Fibroblast of peridontal ligament (primary cell): ENCODE results near the gene SART3.
A peak's percentile ranks its signal among the peaks of the same experiment; 100 is the strongest.
"Not testable (repeated sequence)": the region's sequence is repeated elsewhere in the genome, so short reads cannot be mapped to it uniquely, and the experiment has no call there.

Experiments used
- DNase-seq: peaks from one replicate; pipeline ENCODE4 v3.0.0-alpha.2; 2010; ENCODE audit errors: extremely low read depth

SART3 gene

DNA sequence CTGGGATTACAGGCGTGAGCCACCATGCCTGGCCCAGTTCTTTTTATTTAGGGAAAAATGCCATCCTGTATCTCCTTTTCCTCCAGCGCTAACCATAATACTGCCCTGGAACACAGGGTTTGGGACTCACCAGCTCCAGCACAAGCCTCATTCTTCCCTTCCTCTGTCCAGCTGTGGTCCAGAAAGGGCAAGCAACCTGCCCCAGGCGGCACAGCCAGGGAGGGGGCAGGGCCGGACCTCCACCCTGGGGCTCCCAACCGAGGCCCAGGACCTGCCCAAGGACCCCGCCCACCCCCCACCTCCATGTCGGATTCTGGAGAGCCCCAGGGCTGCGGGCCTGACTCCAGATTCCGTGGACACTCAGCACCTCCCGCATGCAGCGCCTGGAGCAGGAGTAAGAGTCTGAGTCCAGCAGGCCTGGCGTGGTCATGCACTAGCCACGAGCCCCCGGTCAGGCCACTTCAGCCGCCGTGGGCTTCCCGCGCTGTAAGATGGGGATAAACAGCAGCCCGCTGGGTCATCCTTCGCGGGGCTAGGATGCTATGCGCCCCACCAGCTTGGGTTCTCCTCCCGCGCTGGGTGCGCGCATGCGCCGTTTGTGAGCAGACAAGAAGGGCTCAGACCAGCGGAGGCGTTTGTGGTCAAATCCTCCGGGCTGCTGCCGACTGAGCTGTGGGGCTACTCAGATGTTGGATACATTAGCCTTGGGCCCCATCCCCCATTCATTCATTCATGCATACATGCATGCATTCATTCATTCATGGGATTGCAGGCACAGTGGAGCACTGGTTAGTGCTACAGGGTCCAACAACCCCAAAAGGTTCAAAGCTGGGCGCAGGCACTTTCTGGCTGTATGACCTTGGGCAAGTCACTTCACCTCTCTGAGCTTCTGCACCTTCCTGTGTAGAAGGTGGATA lies 20.6 kb upstream of the SART3 start:
- no peak for DNase-seq

GRCh38 chr12:108580531-108580930 lies 19.6 kb upstream of the SART3 start:
- no peak for DNase-seq

DNA sequence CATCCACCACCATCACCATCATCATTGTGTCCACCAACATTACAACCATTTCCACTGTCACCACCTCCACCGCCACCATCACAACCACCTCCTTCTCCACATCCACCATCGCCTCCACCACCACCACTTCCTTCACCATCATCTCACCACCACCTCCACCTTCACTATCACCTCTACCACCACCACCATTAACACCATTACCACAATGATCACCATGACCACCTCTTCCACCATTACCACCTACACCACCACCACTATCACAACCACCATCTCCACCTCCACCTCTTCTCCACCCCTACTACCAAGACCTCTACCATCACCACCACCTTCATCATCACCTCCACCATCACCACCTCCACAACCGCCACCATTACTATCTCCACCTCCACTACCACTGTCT lies 17.8 kb upstream of the SART3 start:
- no peak for DNase-seq

DNA sequence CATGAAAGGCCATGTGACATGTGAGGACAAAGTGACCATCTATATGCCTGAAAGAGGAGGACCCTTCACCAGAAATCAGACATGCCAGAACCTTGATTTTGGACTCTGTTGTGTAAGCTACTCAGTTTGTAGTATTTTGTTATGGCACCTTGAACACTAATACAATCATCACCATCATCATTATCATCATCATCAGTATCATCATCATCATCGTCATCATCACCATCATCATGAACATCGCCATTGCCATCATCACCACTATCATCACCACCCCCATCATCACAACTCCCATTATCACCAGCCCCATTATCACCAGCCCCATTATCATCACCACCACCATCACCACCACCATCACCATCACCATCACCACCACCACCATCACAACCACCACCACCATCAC lies 17.3 kb upstream of the SART3 start:
- DNase-seq = no peak

DNA sequence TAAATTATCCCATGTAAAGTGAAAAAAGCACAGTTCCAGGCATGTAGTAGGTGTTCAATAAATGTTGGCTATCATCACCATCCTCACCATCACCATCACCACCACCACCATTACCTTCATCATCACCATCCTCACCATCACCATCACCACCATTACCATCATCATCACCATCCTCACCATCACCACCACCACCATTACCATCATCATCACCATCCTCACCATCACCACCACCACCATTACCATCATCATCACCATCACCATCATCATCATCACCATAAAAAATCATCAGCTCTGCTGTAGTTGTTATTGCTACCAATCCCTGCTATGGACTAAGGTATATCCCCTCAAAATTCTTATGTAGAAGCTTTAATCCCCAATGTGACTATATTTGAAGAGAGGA lies 16.5 kb upstream of the SART3 start:
- no peak for DNase-seq

GRCh38 chr12:108576660-108577234 lies 15.8 kb upstream of the SART3 start:
- no peak for DNase-seq

DNA sequence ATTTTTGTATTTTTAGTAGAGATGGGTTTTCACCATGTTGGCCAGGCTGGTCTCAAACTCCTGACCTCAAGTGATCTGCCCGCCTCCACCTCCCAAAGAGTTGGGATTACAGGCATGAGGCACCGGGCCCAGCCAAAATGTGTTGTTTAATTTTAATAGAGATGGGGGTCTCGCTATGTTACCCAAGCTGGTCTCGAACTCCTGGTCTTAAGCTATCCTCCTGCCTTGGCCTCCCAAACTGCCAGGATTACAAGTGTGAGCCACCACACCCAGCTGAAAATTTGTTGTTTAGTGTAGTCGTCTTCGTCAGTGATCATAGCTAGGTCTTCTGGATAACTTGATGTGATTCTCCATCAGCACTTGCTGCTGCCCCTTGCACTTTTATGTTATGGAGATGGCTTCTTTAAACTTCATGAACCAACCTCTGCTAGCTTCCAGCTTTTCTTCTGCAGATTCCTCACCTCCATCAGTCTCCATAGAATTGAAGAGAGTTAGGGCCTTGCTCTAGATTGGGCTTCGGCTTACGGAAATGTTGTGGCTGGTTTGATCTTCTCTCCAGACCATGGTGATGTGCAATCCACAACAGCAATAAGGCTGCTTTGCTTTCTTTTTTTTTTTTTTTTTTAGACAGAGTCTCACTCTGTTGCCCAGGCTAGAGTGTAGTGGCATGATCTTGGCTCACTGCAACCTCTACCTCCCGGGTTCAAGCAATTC lies 14.4 kb upstream of the SART3 start:
- DNase-seq = peak; percentile 50

GRCh38 chr12:108574276-108574675 lies 13.3 kb upstream of the SART3 start:
- not testable (repeated sequence) for DNase-seq

GRCh38 chr12:108573317-108573716 lies 12.3 kb upstream of the SART3 start:
- no peak for DNase-seq

- no peak for DNase-seq
Measured at GRCh38 chr12:108572166-108572790, 11.3 kb upstream of the SART3 start.

- DNase-seq = no peak
Measured at GRCh38 chr12:108571609-108572165, 10.7 kb upstream of the SART3 start.

DNA sequence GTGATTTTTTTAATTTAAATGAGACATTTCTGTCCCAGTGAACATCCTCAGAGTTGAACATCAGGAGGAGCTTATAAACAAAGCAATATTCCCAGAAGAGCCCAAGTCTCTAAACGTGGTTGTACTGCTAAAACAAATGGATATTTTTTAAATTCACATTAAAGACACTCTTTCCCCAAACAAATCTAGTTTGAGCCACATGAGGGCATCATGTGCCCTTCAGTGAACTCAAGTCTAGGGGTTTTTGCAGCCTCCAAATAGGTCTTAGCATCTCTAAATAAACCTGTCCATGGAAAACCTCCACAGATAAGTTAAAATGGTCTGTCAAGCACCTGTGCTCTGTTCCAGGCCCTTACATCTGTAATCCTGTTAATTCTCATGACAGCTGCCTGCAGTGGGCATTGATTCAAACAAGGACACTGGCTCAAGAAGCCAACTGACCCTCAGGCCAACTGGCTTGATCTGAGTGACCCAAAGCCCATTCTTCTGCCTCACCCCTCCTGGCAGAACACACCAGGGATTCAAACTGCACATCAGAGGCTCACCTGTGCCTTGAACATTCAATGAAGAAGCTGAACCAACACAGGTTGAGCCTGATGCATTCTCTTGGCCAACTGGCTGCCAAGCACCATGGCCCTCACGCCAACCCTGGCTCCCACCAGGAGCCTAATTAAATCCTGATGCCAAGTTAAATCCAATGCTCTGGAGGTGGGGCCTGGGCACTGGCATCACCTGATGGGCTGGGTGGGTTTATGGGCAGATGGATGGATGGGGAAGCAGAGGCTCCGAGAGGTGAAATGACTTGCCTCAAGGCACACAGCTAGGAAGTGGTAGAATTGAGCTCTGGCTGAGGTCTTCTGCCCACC lies 10.0 kb upstream of the SART3 start:
- DNase-seq = peak; percentile 85

DNA sequence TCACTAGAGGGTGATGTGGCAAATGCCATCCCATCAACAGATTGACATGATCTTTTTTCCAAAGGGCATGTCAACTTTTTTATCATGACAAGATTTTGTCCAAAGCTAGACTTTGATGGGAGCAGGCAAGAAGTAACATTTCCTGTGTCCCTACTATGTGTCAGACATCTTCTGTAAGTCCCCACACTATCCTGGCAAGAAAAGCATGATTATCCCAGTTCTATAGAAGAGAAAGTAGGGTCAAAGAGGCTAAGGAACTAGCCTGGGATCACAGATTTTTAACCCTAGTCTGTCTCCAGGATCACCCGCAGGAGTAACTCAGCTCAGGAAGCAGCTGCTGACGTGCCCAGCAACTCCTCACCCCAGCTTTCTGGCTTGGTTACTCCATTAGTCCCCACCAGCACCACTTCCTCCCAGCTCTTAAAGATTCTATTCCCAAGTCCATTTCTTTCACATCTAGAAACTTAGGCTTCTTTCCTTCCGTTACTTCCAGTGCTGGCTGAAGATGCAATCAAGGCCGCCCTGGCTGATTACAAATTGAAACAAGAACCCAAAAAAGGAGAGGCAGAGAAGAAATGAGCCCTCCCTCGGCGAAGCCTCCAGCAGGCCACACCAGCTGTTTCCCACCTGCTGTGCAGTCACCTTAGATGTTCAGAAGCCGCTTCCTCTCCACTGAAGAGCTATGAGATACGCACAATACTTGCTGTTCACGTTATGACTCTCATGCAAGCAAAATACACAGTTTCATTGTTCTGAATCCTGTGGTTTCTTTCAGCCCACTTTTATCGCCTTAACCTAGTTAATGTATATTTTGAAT lies 7.6 kb upstream of the SART3 start:
- DNase-seq = no peak

- no peak for DNase-seq
Measured at GRCh38 chr12:108567406-108568337, 6.7 kb upstream of the SART3 start.

DNA sequence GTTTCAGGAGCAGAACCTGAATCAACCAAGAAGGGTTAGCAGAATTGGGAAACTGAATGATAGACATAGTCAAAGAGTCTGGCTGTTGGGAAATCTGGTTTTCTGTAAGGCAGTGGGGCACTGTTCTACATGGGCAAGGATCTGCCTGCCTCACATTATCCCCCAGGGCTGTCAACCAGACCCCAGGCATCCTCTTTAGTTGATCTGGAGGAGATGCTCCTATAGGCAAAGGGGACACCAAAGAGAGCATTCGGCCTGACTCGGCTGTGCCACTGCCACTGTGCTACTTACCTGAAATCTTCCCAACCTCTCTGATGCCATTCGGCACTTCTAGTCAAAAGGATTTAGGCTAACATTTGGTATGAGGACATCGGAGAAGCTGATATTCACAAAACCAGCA lies 5.5 kb upstream of the SART3 start:
- no peak for DNase-seq

DNA sequence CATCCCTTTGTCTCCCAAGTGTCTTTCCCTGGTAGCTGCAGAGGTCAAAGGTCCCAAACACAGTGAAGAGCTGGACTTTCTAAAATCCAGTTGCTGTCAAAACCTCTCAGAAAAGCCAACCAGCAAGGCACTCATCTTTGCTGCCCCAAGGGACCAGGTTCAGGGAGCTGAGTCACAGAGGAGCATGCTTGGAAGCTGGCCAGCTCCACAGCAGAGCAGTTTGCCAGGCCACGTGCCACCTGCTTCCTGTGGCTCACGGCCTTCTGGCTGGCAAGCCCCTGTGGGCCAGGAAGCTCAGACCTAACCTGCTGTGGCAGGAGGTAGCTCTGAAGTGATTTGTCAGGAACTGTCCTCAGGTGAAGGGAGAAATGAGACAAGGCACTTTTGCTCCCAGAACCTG lies 5.0 kb upstream of the SART3 start:
- peak; percentile 64 for DNase-seq

GRCh38 chr12:108565146-108565545 lies 4.2 kb upstream of the SART3 start:
- no peak for DNase-seq

DNA sequence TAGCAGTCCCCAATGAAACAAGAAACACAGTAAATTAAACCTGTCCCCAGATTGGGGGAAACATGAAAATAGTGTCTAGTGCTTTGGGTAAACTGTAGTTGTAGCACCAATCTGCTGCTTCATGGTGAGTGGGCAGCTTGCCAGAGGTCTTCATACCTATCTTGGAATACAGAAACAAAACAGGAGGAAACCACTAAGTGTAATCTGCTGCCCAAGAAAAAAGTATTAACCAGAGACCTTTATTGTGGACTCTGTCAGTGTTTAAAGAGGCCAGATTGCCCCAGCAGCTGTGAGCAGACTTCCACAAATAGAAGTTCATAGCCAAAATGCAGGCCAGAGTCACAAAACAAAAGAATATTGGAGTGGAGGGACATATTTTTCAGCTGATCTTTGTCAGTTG lies 3.8 kb upstream of the SART3 start:
- DNase-seq = no peak

DNA sequence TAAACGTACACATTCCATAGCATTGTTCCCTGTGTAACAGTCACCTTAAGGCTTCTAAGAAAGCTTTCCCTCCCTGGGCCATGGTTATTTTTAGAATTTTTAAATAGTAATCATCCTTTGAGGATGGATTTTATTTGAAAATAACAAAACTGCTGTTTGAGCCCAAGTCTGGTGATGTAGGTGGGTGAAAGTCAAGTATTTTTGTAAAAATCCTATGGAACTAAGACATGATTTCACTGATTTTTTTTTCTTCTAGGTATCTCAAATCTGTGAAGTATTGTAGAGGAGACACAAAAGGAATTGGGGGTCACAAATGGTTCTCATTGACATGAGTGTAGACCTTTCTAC lies 2.8 kb upstream of the SART3 start:
- no peak for DNase-seq
